ENCODE data around the gene SERINC3. TPM values are rescaled to one million over a fixed set of nuclear protein-coding genes. Genes with fewer than 3 reads are reported as not detected.

SERINC3 gene
- total and polyA plus RNA-seq, 2 of the 8 experiments (the other 6 are each of a cell fraction or from before 2014, with no cell fraction given): 47.2 to 66.0 TPM

DNA sequence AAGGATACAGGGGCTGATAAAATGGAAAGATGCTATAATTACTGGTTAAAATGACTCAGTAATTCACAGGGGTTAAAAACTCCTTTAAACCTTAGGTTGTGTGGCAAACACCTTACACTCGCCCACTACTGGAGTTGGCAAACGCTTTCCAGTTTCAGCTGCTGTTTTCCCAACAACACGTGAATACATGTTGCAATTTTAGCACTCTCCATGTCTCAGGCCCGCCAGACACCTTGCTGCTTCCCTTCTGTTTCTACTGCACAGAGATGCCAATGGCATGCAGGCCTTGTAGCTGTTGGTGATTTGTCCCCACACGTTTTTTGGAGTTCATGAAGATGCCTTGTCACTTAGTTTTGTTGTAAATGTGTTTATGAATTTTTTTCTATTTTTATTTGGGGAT, 51.5 kb downstream of the SERINC3 start:
- Histone ChIP-seq H3K9ac (replicated peaks in 1 of 4; ENCODE audit: extremely low read depth in 1 of 4, low read depth in 3 of 4, low read length in 3 of 4) (no peak overlapping the region), H3K79me2 (ENCODE audit: control insufficient read depth in 1 of 2, insufficient read depth in 2 of 2, low read length in 2 of 2) (no peaks in the 10 kb centered on the region), H2AFZ (ENCODE audit: low read length) (no peak overlapping the region), H3K14ac (ENCODE audit: insufficient read length) (no peak overlapping the region), H2BK5ac (ENCODE audit: low read depth, low read length) (no peak overlapping the region), H2BK12ac (ENCODE audit: low read depth, low read length) (no peak overlapping the region), H3K36me3 (ENCODE audit: control insufficient read depth in 2 of 4, insufficient read depth in 4 of 4, low read length in 3 of 4) (no peaks in the 10 kb centered on the region), H3K9me3 (ENCODE audit: insufficient read depth in 2 of 2, low read depth in 1 of 2, low read length in 1 of 2) (no peaks in the 10 kb centered on the region), H3K56ac (replicated peaks; ENCODE audit: insufficient read length, low read depth, low read length) (no peak overlapping the region), H3K4me3 (ENCODE audit: extremely low read depth in 1 of 4, insufficient read depth in 2 of 4, low read depth in 3 of 4, low read length in 4 of 4) (no peak overlapping the region), H2BK120ac (replicated peaks; ENCODE audit: low read depth, low read length) (no peak overlapping the region), H2BK15ac (ENCODE audit: low read length) (no peak overlapping the region), H3K79me1 (ENCODE audit: low read depth, low read length) (no peaks in the 10 kb centered on the region), H3K4ac (replicated peaks; ENCODE audit: insufficient read length, low read depth, low read length) (no peak overlapping the region), H4K91ac (replicated peaks; ENCODE audit: insufficient read length, low read length) (no peak overlapping the region), H3K18ac (ENCODE audit: extremely low read depth, low read length) (no peak overlapping the region), H4K20me1 (replicated peaks in 1 of 2; ENCODE audit: control insufficient read depth in 1 of 2, insufficient read depth in 2 of 2, low read length in 2 of 2) (no peaks in the 10 kb centered on the region), H4K8ac (ENCODE audit: extremely low read depth, insufficient read depth, low read length) (no peak overlapping the region), H3K23me2 (ENCODE audit: low read depth, low read length) (no peaks in the 10 kb centered on the region), H3K4me2 (ENCODE audit: insufficient read depth in 1 of 2, low read depth in 2 of 2, low read length in 2 of 2) (no peak overlapping the region), H2BK20ac (ENCODE audit: low read length) (no peak overlapping the region), H3K23ac (ENCODE audit: insufficient read length) (no peak overlapping the region), H3K27ac (ENCODE audit: low read depth, low read length) (no peak overlapping the region), H4K5ac (ENCODE audit: insufficient read length, low read depth, low read length) (no peak overlapping the region), H3K4me1 (replicated peaks in 1 of 4; ENCODE audit: control insufficient read depth in 3 of 4, insufficient read depth in 4 of 4, low read length in 3 of 4) (peaks cover 0 to 2% (median 0%) of the 10 kb centered on the region in 4 experiments; a peak in 1 of 7 replicates), H2AK5ac (ENCODE audit: low read depth, low read length) (no peak overlapping the region), H3K27me3 (replicated peaks in 1 of 4; ENCODE audit: control insufficient read depth in 3 of 4, extremely low read depth in 1 of 4, insufficient read depth in 3 of 4, low read length in 3 of 4) (no peaks in the 10 kb centered on the region; a peak in 1 of 7 replicates)
- ChIA-PET POLR2A (ENCODE audit: partially characterized antibody) (no interaction called here), CTCF (ENCODE audit: partially characterized antibody) (interaction anchor here (0.8 to 3.7 kb wide), 14 partner anchors 9 to 275 kb away, joined by 3 to 25 read pairs (median 4); partner anchors contain the start of genes GDAP1L1 and SERINC3)
- 65% methylated on average over 5 of the region's 5 CpGs; no CpG with 5 or more reads in 1 of the 2 experiments for WGBS, 2 experiments (ENCODE audit: extremely low coverage in 1 of 2, insufficient coverage in 1 of 2, insufficient read length in 1 of 2, insufficient replicate concordance in 2 of 2, low coverage in 1 of 2, low lambda C conversion rate in 2 of 2, missing lambda C conversion rate in 1 of 2)
- DNase-seq (ENCODE audit: low read depth in 1 of 2, low spot score in 2 of 2): no peak
- no peak for FAIRE-seq
- TF ChIP-seq HDAC6 (IDR thresholded peaks at IDR 0.05; ENCODE audit: low read depth, low read length) (no peak), TEAD4 (IDR thresholded peaks at IDR 0.05; ENCODE audit: low read depth, low read length) (no peak), KDM4A (IDR thresholded peaks at IDR 0.05; ENCODE audit: low read depth, low read length, severe bottlenecking) (no peak)
